HepG2 (cell line): ENCODE results near the gene SCNM1. TPM values are rescaled to one million over a fixed set of nuclear protein-coding genes. Genes with fewer than 3 reads are reported as not detected.

Source experiments
- CENPX ChIP-seq: sonication (generic); formaldehyde crosslinking; IDR thresholded peaks from 2 replicates; pipeline ENCODE4 v1.9.0; 2021; ENCODE audit warnings: mild to moderate bottlenecking, missing genetic modification reagents, moderate library complexity
- ZNF746 ChIP-seq: sonication (generic); formaldehyde crosslinking; IDR thresholded peaks from 2 replicates; pipeline ENCODE4 v1.8.0; 2022; ENCODE audit warnings: mild to moderate bottlenecking, missing genetic modification reagents
- polyA plus RNA-seq, 8 experiments: library from polyadenylated mRNA; depleted of rRNA in 3 of 8; stranded (reverse) in 7 of 8; unstranded in 1 of 8; fragments of >200 nt; fragmentation: Illumina TruSeq in 4 of 8; extraction: Trizol in 4 of 8; gene quantifications; 2 replicates each; pipeline versions ENCODE4 v1.2.1 to v1.2.3, GENCODE V29; 2011 to 2016; ENCODE audit warnings: low read depth in 4 of 8, missing spikeins in 1 of 8, mixed read lengths in 1 of 8; ENCODE audit not compliant: insufficient read depth in 1 of 8
- total RNA-seq, 5 experiments: library from RNA; depleted of rRNA; stranded (reverse); fragments of >200 nt; fragmentation: Illumina TruSeq; extraction: Trizol; gene quantifications; 2 replicates each; pipeline ENCODE4 v1.2.3, GENCODE V29; 2016; ENCODE audit warnings: low read depth in 1 of 5
- TF ChIP-seq, protein P1 (sequence below): sonication (generic); formaldehyde crosslinking; IDR thresholded peaks from one replicate; pipeline ENCODE4 v1.5.1; 2020; ENCODE audit warnings: mild to moderate bottlenecking, missing genetic modification reagents; ENCODE audit errors: not compliant biosample characterization
- TF ChIP-seq, protein P2 (sequence below): sonication (generic); formaldehyde crosslinking; IDR thresholded peaks from 2 replicates; pipeline ENCODE4 v1.4.0; 2020; ENCODE audit warnings: mild to moderate bottlenecking, missing genetic modification reagents, borderline replicate concordance

The SCNM1 gene
- total and polyA plus RNA-seq, 2 of the 13 experiments (the other 11 are each of a cell fraction or from before 2014, with no cell fraction given) = 16.3 to 31.5 TPM

DNA sequence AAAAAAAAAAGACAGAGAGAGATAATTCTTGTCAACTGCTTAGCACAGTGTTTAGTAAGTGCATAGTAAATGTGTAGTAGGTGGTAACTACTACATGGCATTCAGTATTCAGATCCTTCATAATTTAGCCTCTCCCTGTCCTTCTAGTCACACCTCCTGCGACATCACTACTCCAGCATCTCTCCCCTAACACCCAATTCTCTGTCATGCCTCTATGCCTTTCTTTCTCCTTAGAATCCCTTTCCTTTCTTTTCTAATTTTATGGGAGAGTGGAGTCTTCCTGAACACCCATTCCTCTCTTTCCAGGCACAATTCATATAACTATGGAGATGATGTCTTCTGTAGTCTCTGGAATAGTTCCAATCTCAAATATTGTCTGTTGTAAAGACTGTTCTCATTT is 27.9 kb downstream of the SCNM1 start (continued):
- TF ChIP-seq, protein P1, sequence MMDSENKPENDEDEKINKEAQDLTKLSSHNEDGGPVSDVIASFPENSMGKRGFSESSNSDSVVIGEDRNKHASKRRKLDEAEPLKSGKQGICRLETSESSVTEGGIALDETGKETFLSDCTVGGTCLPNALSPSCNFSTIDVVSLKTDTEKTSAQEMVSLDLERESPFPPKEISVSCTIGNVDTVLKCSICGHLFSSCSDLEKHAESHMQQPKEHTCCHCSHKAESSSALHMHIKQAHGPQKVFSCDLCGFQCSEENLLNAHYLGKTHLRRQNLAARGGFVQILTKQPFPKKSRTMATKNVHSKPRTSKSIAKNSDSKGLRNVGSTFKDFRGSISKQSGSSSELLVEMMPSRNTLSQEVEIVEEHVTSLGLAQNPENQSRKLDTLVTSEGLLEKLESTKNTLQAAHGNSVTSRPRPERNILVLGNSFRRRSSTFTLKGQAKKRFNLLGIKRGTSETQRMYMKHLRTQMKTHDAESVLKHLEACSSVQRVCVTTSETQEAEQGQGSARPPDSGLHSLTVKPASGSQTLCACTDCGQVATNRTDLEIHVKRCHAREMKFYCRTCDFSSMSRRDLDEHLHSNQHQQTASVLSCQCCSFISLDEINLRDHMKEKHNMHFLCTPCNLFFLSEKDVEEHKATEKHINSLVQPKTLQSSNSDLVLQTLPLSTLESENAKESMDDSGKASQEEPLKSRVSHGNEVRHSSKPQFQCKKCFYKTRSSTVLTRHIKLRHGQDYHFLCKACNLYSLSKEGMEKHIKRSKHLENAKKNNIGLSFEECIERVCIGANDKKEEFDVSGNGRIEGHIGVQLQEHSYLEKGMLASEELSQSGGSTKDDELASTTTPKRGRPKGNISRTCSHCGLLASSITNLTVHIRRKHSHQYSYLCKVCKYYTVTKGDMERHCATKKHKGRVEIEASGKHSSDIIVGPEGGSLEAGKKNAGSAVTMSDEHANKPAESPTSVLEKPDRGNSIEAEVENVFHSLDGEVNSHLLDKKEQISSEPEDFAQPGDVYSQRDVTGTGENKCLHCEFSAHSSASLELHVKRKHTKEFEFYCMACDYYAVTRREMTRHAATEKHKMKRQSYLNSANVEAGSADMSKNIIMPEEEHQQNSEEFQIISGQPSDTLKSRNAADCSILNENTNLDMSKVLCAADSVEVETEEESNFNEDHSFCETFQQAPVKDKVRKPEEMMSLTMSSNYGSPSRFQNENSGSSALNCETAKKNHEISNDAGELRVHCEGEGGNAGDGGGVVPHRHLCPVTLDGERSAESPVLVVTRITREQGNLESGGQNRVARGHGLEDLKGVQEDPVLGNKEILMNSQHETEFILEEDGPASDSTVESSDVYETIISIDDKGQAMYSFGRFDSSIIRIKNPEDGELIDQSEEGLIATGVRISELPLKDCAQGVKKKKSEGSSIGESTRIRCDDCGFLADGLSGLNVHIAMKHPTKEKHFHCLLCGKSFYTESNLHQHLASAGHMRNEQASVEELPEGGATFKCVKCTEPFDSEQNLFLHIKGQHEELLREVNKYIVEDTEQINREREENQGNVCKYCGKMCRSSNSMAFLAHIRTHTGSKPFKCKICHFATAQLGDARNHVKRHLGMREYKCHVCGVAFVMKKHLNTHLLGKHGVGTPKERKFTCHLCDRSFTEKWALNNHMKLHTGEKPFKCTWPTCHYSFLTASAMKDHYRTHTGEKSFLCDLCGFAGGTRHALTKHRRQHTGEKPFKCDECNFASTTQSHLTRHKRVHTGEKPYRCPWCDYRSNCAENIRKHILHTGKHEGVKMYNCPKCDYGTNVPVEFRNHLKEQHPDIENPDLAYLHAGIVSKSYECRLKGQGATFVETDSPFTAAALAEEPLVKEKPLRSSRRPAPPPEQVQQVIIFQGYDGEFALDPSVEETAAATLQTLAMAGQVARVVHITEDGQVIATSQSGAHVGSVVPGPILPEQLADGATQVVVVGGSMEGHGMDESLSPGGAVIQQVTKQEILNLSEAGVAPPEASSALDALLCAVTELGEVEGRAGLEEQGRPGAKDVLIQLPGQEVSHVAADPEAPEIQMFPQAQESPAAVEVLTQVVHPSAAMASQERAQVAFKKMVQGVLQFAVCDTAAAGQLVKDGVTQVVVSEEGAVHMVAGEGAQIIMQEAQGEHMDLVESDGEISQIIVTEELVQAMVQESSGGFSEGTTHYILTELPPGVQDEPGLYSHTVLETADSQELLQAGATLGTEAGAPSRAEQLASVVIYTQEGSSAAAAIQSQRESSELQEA (CRISPR knock-in tag) = no peak
- TF ChIP-seq, protein P2, sequence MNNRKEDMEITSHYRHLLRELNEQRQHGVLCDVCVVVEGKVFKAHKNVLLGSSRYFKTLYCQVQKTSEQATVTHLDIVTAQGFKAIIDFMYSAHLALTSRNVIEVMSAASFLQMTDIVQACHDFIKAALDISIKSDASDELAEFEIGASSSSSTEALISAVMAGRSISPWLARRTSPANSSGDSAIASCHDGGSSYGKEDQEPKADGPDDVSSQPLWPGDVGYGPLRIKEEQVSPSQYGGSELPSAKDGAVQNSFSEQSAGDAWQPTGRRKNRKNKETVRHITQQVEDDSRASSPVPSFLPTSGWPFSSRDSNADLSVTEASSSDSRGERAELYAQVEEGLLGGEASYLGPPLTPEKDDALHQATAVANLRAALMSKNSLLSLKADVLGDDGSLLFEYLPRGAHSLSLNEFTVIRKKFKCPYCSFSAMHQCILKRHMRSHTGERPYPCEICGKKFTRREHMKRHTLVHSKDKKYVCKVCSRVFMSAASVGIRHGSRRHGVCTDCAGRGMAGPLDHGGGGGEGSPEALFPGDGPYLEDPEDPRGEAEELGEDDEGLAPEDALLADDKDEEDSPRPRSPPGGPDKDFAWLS (CRISPR knock-in tag) = no peak
- TF ChIP-seq CENPX (CRISPR knock-in tag) (no peak), ZNF746 (CRISPR knock-in tag) (no peak)
- TF ChIP-seq, all 625 proteins: peak for 0
